Type B pancreatic cell (in vitro differentiated cells): ENCODE data around the gene TNFSF15. TPM values are rescaled to one million over a fixed set of nuclear protein-coding genes. Genes with fewer than 3 reads are reported as not detected.
"Not testable (repeated sequence)": the region's sequence is repeated elsewhere in the genome, so short reads cannot be mapped to it uniquely, and the experiment has no call there.

Experiments
- DNase-seq: peaks from one replicate; pipeline ENCODE4 v3.0.0; 2021; ENCODE audit warnings: mixed read lengths; ENCODE audit not compliant: unreplicated experiment; ENCODE audit errors: extremely low spot score
- H3K27ac Mint-ChIP-seq: 2 replicates; pipeline ENCODE4 v1.8.0; 2021; ENCODE audit warnings: mild to moderate bottlenecking, mixed read lengths
- H3K27me3 Mint-ChIP-seq: 2 replicates; pipeline ENCODE4 v1.8.0; 2021; ENCODE audit warnings: mixed read lengths
- H3K36me3 Mint-ChIP-seq: 2 replicates; pipeline ENCODE4 v1.8.0; 2021; ENCODE audit warnings: mixed read lengths
- H3K4me1 Mint-ChIP-seq: one replicate; pipeline ENCODE4 v1.8.0; 2021; ENCODE audit warnings: mixed read lengths; ENCODE audit not compliant: unreplicated experiment
- H3K4me3 Mint-ChIP-seq: 2 replicates; pipeline ENCODE4 v1.8.0; 2021; ENCODE audit warnings: mild to moderate bottlenecking, mixed read lengths
- H3K9me3 Mint-ChIP-seq: 2 replicates; pipeline ENCODE4 v1.8.0; 2021; ENCODE audit warnings: mixed read lengths
- total RNA-seq: library from RNA; stranded (reverse); gene quantifications from 2 replicates; pipeline ENCODE4 v1.2.1, GENCODE V29; 2021; ENCODE audit warnings: low replicate concordance
- TF ChIP-seq, protein P1 (sequence below): fragments of 200-600 bp; sonication (generic); conservative IDR thresholded peaks from 2 replicates; pipeline ENCODE4 v1.5.0; 2021; ENCODE audit warnings: antibody characterized with exemption, mild to moderate bottlenecking

The TNFSF15 gene
- total RNA-seq, 1 donor from 2014 or later = 3.3 TPM

DNA sequence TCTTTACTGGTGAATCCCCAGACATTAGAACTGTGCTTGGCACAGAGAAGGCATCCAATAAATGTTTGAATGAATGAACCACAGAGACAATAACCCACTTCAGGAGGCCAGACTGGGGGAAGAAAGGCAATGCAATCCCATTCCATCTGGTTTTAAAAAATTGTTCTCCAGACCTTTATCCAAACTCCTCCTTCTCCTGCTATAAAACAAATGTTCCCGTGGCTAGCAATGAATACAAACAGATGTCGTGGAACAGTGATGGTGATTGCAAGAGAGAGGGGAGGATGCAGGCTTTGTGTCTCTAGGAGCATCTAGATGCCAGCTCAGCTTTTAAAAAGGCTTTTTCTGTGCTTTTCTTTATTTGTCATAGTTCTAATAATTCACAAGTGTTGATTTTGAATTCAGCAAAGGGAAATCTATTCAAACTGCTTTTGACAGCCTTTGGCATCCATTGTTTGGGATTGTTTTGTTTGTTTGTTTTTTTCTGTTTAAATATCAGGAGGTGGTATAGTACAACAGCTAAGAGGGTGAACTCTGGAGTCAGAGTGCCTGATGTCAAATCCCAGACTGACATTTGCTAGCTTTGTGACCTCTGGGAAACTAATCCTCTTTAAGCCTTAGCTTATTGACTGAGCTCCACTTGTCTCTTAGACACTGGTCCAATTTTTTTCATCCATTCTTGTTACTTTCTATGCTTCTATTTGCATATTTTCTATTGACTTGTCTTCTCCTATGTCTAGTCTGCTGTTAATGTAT lies 59.1 kb downstream of the TNFSF15 start:
- no peaks in the 10 kb centered on the region for H3K4me1 Mint-ChIP-seq
- TF ChIP-seq, protein P1, sequence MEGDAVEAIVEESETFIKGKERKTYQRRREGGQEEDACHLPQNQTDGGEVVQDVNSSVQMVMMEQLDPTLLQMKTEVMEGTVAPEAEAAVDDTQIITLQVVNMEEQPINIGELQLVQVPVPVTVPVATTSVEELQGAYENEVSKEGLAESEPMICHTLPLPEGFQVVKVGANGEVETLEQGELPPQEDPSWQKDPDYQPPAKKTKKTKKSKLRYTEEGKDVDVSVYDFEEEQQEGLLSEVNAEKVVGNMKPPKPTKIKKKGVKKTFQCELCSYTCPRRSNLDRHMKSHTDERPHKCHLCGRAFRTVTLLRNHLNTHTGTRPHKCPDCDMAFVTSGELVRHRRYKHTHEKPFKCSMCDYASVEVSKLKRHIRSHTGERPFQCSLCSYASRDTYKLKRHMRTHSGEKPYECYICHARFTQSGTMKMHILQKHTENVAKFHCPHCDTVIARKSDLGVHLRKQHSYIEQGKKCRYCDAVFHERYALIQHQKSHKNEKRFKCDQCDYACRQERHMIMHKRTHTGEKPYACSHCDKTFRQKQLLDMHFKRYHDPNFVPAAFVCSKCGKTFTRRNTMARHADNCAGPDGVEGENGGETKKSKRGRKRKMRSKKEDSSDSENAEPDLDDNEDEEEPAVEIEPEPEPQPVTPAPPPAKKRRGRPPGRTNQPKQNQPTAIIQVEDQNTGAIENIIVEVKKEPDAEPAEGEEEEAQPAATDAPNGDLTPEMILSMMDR = no peak
- H3K36me3 Mint-ChIP-seq = no peaks in the 10 kb centered on the region
- no peak overlapping the region for H3K27ac Mint-ChIP-seq
- H3K9me3 Mint-ChIP-seq = no peaks in the 10 kb centered on the region
- no peak for DNase-seq
- no peaks in the 10 kb centered on the region for H3K27me3 Mint-ChIP-seq
- no peak overlapping the region for H3K4me3 Mint-ChIP-seq

DNA sequence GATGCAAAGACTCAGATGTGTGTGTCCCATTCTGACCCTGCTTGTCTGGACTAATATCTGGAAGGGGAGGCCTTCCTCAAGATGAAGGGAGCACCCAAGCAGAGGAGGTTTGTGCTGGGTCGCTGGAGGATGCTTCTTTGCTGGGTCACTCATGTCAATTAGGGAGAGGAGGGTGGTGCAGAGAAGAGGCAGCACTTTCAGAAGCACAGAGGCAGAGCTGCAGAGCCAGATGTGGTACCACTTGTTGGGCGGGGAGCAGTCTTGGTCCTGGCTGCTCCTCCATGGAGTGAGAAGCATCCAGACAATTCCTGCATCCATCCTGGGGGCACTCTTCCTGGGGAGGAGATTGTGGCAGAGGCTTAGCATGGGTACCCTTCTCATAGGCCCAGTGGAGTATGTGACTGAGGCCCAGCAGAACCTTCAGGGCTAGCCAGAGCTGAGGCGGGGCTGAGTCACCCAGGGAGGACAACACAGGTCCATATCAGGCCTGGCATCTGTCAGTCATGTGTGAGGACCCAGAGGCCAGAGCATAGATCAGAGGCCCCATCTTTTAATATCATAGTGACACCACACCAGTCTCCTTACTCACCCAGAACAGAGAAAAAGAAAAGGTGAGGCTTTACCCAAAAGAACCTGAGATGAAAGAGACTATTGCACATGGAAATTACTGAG lies 59.8 kb downstream of the TNFSF15 start:
- Mint-ChIP-seq H3K27me3 (no peaks in the 10 kb centered on the region), H3K36me3 (no peaks in the 10 kb centered on the region), H3K4me1 (no peaks in the 10 kb centered on the region), H3K4me3 (no peak overlapping the region), H3K9me3 (no peaks in the 10 kb centered on the region), H3K27ac (no peak overlapping the region)
- DNase-seq = no peak
- TF ChIP-seq, protein P1 = no peak

DNA sequence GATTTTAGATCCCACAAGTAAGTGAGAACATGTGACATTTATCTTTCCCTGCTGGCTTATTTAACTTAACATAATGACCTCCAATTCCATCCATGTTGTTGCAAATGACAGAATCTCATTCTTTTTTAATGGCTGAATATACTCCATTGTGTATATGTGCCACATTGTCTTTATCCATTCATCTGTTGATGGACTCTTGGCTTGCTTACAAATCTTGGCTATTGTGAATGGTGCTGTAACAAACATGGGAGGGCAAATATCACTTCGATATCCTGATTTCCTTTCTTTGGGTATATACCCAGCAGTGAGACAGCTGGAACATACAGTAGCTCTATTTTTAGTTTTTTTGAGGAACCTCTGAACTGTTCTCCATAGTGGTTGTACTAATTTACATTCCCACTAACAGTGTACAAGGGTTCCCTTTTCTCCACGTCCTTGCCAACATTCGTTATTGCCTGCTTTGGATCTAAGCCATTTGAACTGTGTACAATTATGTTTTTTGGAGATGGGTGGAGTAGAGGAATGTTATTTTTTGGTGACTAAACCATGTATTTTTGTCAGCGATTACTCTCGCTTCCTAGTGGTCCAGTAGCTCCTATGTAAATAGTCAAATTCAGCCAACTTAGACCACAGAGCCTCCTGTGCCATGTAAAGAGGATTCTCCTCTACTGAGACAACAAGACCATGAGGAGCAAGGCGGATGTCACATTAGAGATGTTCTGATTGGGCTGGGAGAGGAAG lies 60.6 kb downstream of the TNFSF15 start:
- TF ChIP-seq, protein P1 = no peak
- Mint-ChIP-seq H3K4me3 (no peak overlapping the region), H3K36me3 (no peaks in the 10 kb centered on the region), H3K27ac (no peak overlapping the region), H3K4me1 (no peaks in the 10 kb centered on the region), H3K9me3 (no peaks in the 10 kb centered on the region), H3K27me3 (no peaks in the 10 kb centered on the region)
- DNase-seq = no peak

DNA sequence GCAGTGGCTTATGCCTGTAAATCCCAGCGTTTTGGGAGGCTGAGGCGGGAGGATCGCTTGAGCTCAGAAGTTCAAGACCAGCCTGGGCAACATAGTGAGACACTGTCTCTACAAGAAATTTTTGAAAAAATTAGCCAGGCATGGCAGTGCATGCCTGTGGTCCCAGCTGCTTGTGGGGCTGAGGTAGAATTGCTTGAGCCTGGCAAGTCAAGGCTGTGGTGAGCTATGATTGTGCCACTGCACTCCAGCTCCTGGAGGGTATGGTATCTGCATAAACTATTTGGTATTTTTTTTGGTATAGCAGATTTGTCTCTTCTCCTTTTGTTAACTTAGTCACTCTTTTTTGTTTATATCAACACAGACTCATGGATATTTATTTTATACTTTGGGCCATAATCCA lies 62.4 kb downstream of the TNFSF15 start:
- no peak overlapping the region for H3K27ac Mint-ChIP-seq
- no peak overlapping the region for H3K4me3 Mint-ChIP-seq
- H3K4me1 Mint-ChIP-seq = peaks cover 5% of the 10 kb centered on the region
- DNase-seq = no peak
- H3K9me3 Mint-ChIP-seq = no peaks in the 10 kb centered on the region
- H3K27me3 Mint-ChIP-seq = peaks cover 4% of the 10 kb centered on the region
- TF ChIP-seq, protein P1 = no peak
- no peaks in the 10 kb centered on the region for H3K36me3 Mint-ChIP-seq

DNA sequence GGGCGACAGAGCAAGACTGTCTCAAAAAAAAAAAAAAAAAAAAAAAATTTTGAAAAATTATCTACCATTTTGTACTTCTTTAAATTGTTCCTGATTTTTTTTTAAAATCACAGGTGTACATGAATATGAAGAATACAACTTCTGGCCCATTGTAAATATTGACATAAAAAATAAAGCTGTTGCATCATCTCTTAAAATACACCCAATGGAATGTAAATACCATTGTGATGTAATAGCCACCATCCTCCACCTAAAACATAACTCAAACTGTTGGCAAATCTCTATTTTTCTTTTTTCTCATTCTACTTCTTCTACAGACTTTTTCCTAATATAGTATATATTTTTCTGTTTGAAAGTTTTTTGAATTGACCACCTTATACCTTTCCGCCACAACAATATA lies 62.9 kb downstream of the TNFSF15 start:
- H3K36me3 Mint-ChIP-seq = no peaks in the 10 kb centered on the region

DNA sequence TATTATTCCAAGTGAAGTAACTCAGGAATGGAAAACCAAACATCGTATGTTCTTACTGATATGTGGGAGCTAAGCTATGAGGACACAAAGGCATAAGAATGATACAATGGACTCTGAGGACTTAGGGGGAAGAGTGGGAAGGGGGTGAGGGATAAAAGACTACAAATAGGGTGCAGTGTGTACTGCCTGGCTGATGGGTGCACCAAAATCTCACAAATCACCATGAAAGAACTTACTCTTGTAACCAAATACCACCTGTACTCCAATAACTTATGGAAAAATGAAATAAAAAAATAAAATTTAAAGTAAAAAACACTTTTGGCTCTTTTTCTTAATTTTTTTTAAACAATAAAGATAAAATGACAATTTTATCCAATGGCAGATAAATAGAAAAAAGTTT lies 64.3 kb downstream of the TNFSF15 start:
- not testable (repeated sequence) for H3K27ac Mint-ChIP-seq, H3K4me3 Mint-ChIP-seq, DNase-seq, H3K27me3 Mint-ChIP-seq, H3K4me1 Mint-ChIP-seq, H3K9me3 Mint-ChIP-seq, H3K36me3 Mint-ChIP-seq

More for the DNA sequence above, 62.9 kb downstream of the TNFSF15 start:
- Mint-ChIP-seq H3K27ac (no peak overlapping the region), H3K27me3 (peaks cover 4% of the 10 kb centered on the region), H3K9me3 (no peaks in the 10 kb centered on the region), H3K4me3 (no peak overlapping the region), H3K4me1 (peaks cover 5% of the 10 kb centered on the region)
- TF ChIP-seq, protein P1 = no peak
- DNase-seq = no peak
